Sigmoid colon (tissue), 7 donors: ENCODE measurements around the gene STRIP1. TPM values are rescaled to one million over a fixed set of nuclear protein-coding genes. Genes with fewer than 3 reads are reported as not detected.

Source experiments
- DNase-seq: peaks from one replicate; pipeline ENCODE4 v3.0.0-alpha.2; 2019
- H3K27ac ChIP-seq, 4 donors: fragments of 200-600 bp; sonication (generic); one replicate each; pipeline ENCODE4 v1.5.1; 2016 to 2019; ENCODE audit warnings: mild to moderate bottlenecking in 1 of 4
- H3K27me3 ChIP-seq, 3 donors: fragments of 200-600 bp; sonication (generic); one replicate each; pipeline ENCODE4 v1.5.1; 2019; ENCODE audit warnings: mild to moderate bottlenecking in 1 of 3
- H3K36me3 ChIP-seq, 4 donors: fragments of 200-600 bp; sonication (generic); one replicate each; pipeline ENCODE4 v1.5.1; 2016 to 2019
- H3K4me1 ChIP-seq, 4 donors: fragments of 200-600 bp; sonication (generic); one replicate each; pipeline ENCODE4 v1.5.1; 2017 to 2019
- H3K4me3 ChIP-seq, 4 donors: fragments of 200-600 bp; sonication (generic); one replicate each; pipeline ENCODE4 v1.5.1; 2017 to 2019; ENCODE audit warnings: mild to moderate bottlenecking in 2 of 4, moderate library complexity in 1 of 4
- H3K9me3 ChIP-seq, 4 donors: fragments of 200-600 bp in 3 of 4; sonication (generic) in 3 of 4; one replicate each; pipeline versions ENCODE4 v1.5.1 to v1.6.1; 2013 to 2019
- CTCF ChIP-seq, 4 experiments: fragments of 450-650 bp in 3 of 4; fragments of 200-600 bp in 1 of 4; IDR thresholded peaks; one replicate each; pipeline ENCODE4 v1.5.1; 2016 to 2019; ENCODE audit warnings: antibody characterized with exemption in 4 of 4, mild to moderate bottlenecking in 3 of 4, moderate library complexity in 2 of 4
- EP300 ChIP-seq, 4 donors: sonication (generic); formaldehyde crosslinking; IDR thresholded peaks; one replicate each; pipeline ENCODE4 v1.6.1; 2017; ENCODE audit warnings: antibody characterized with exemption in 4 of 4
- POLR2A ChIP-seq, 2 donors: fragments of 450-650 bp; IDR thresholded peaks; one replicate each; pipeline ENCODE4 v1.6.1; 2016; ENCODE audit warnings: antibody characterized with exemption in 2 of 2, mild to moderate bottlenecking in 2 of 2, moderate library complexity in 2 of 2
- POLR2AphosphoS5 ChIP-seq, 4 donors: sonication (generic); formaldehyde crosslinking; IDR thresholded peaks; one replicate each; pipeline ENCODE4 v1.6.1; 2017; ENCODE audit warnings: antibody characterized with exemption in 4 of 4
- WGBS, 2 donors: extraction: QIAGEN DNeasy Blood & Tissue Kit; methylation state at CpG; one replicate each; pipeline ENCODE4 v1.1.7; 2013; 5-methylcytosine and 5-hydroxymethylcytosine counted together
- intact Hi-C: fragments of 100-400 bp; cut with DNase I; formaldehyde crosslinking; loops from one replicate; pipeline ENCODE4 v1.15.1; 2023
- polyA plus RNA-seq, 3 donors: library from polyadenylated mRNA; stranded (reverse); fragments of 200-250 nt; gene quantifications; one replicate each; pipeline ENCODE4 v1.2.3, GENCODE V29; 2013
- total RNA-seq, 4 donors: library from RNA; depleted of rRNA; stranded (reverse); fragments of >200 nt; gene quantifications; one replicate each; pipeline ENCODE4 v1.1.0, GENCODE V29; 2016
- donor health status: healthy with polysubstance abuse.
- donor health status: Bipolar disorder and iron deficiency.
- donor health status: healthy.

Gene STRIP1
- total and polyA plus RNA-seq, 7 donors = 7.9 to 47.8 (median 32.8) TPM

DNA sequence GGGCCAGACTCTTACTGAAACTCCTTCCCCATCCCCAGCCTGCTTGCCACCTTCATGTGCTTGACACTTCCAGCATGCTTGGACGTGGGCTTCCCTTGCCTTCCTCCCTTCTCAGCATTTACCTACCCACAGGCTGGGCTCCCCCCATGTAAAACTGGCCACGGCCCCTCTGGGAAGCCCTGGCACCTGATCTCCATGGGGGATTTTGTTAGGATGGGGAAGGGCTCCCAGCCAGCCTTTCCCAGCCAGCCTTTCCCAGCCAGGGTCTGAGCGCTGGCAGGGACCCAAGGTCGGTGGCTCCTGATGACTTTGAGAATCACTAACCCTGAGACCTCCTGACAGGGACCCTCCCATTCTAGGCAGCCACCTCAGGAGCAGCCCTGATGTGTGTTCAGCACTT is 29.4 kb downstream of the STRIP1 start:
- H3K4me1 ChIP-seq = peaks cover 0 to 13% (median 12%) of the 10 kb centered on the region in 4 donors
- H3K27me3 ChIP-seq = peaks cover 14 to 23% (median 23%) of the 10 kb centered on the region in 3 donors
- H3K36me3 ChIP-seq = peaks cover 0 to 2% (median 0%) of the 10 kb centered on the region in 4 donors
- no peak overlapping the region for H3K27ac ChIP-seq
- intact Hi-C loops = no loop called here
- H3K4me3 ChIP-seq = no peak overlapping the region
- H3K9me3 ChIP-seq = no peaks in the 10 kb centered on the region
- DNase-seq = no peak
- WGBS, 2 donors = 67 to 88% methylated on average over 4 of the region's 4 CpGs
- no peak for TF ChIP-seq POLR2AphosphoS5 (IDR thresholded peaks at IDR 0.05)
- TF ChIP-seq CTCF (IDR thresholded peaks at IDR 0.05) = no peak
- TF ChIP-seq EP300 (IDR thresholded peaks at IDR 0.05) = no peak
- TF ChIP-seq POLR2A (IDR thresholded peaks at IDR 0.05) = no peak

DNA sequence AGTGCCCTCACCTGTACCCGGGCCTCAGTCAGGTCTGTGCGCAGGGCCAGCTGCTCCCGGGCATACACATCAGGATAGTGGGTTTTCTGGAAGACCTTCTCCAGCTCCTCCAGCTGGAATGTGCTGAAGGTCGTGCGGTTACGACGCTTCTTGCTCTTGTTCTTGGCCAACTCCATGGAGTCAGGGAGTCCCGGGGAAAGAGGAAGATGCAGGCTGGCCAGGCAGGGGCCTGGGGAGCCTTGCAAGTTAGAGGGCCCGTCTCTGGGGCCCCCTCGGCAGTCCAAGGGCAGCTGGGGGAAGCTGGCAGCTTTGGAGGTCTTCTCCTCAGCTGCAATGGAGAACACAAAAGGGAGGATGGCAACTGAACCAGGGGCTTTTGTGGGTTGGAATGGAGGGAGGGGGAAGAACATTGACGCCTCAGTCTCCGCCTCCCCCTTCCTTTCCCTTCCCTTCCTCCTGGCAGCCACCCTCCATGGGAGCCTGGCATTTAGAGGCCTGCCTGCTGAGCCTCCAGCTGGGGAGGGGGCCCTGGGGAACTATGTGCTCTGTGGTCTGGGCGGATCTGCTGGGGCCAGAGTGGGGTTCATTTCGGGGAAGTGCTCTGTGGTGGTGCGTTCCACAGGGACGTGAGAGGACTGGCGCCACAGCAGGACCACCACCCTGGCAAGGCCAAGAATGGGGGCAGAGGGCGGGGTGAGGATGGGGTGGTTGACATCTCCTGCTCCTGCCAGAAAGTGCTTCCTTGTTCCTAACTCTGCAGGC is 30.3 kb downstream of the STRIP1 start:
- 86 to 90% methylated on average over 18 of the region's 18 CpGs for WGBS, 2 donors
- Histone ChIP-seq H3K27ac (no peak overlapping the region), H3K4me3 (no peak overlapping the region), H3K4me1 (peaks cover 0 to 23% (median 22%) of the 10 kb centered on the region in 4 donors), H3K9me3 (no peaks in the 10 kb centered on the region), H3K27me3 (peaks cover 24 to 32% (median 32%) of the 10 kb centered on the region in 3 donors), H3K36me3 (no peaks in the 10 kb centered on the region)
- intact Hi-C loops = no loop called here
- no peak for DNase-seq
- TF ChIP-seq POLR2AphosphoS5 (IDR thresholded peaks at IDR 0.05) (no peak), POLR2A (IDR thresholded peaks at IDR 0.05) (no peak), CTCF (IDR thresholded peaks at IDR 0.05) (no peak), EP300 (IDR thresholded peaks at IDR 0.05) (no peak)

- WGBS, 2 donors = 92 to 94% methylated on average over 5 of the region's 5 CpGs
- Histone ChIP-seq H3K27me3 (peaks cover 35 to 43% (median 42%) of the 10 kb centered on the region in 3 donors), H3K4me1 (peaks cover 0 to 33% (median 32%) of the 10 kb centered on the region in 4 donors), H3K4me3 (no peak overlapping the region), H3K36me3 (no peaks in the 10 kb centered on the region), H3K9me3 (no peaks in the 10 kb centered on the region), H3K27ac (no peak overlapping the region)
- intact Hi-C loops = no loop called here
- DNase-seq = no peak
- no peak for TF ChIP-seq EP300 (IDR thresholded peaks at IDR 0.05)
- TF ChIP-seq POLR2A (IDR thresholded peaks at IDR 0.05) = no peak
- no peak for TF ChIP-seq POLR2AphosphoS5 (IDR thresholded peaks at IDR 0.05)
- no peak for TF ChIP-seq CTCF (IDR thresholded peaks at IDR 0.05)
Measured at GRCh38 chr1:110065841-110066240, 31.4 kb downstream of the STRIP1 start.

- Histone ChIP-seq H3K9me3 (no peaks in the 10 kb centered on the region), H3K4me3 (no peak overlapping the region), H3K36me3 (no peaks in the 10 kb centered on the region), H3K27me3 (peaks cover 47 to 60% (median 58%) of the 10 kb centered on the region in 3 donors), H3K4me1 (peaks cover 0 to 34% (median 34%) of the 10 kb centered on the region in 4 donors), H3K27ac (no peak overlapping the region)
- intact Hi-C loops = no loop called here
- 28 to 29% methylated on average over 23 of the region's 23 CpGs for WGBS, 2 donors
- TF ChIP-seq POLR2AphosphoS5 (IDR thresholded peaks at IDR 0.05) (no peak), CTCF (IDR thresholded peaks at IDR 0.05) (no peak), POLR2A (IDR thresholded peaks at IDR 0.05) (no peak), EP300 (IDR thresholded peaks at IDR 0.05) (no peak)
- no peak for DNase-seq
Measured at GRCh38 chr1:110067479-110067892, 33.1 kb downstream of the STRIP1 start.
